Gastrocnemius medialis (tissue), 4 donors: ENCODE results near the gene MARK2. TPM values are rescaled to one million over a fixed set of nuclear protein-coding genes. Genes with fewer than 3 reads are reported as not detected.
A peak's percentile ranks its signal among the peaks of the same experiment; 100 is the strongest.
"Not testable (repeated sequence)": the region's sequence is repeated elsewhere in the genome, so short reads cannot be mapped to it uniquely, and the experiment has no call there.

ENCODE experiments used
- ATAC-seq, 2 donors: fragments of 150-250 bp; one replicate each; pipeline ENCODE4 v1.9.1; 2016
- DNase-seq, 2 donors: peaks; one replicate each; pipeline ENCODE4 v3.0.0-alpha.2; 2019
- H3K27ac ChIP-seq, 4 donors: fragments of 200-600 bp; sonication (generic); 1 replicate in 1 of 4; 2 replicates in 3 of 4; pipeline ENCODE4 v1.5.1; 2016 to 2018; ENCODE audit warnings: mild to moderate bottlenecking in 2 of 4, moderate library complexity in 1 of 4
- H3K27me3 ChIP-seq, 3 donors: fragments of 200-600 bp; sonication (generic) in 2 of 3; 1 replicate in 1 of 3; 2 replicates in 2 of 3; pipeline versions ENCODE4 v1.5.1 to v1.6.0; 2016 to 2019; ENCODE audit warnings: mild to moderate bottlenecking in 1 of 3, moderate library complexity in 1 of 3
- H3K36me3 ChIP-seq, 2 donors: fragments of 200-600 bp; sonication (generic) in 1 of 2; one replicate each; pipeline ENCODE4 v1.5.1; 2017 to 2018
- H3K4me1 ChIP-seq, 2 donors: fragments of 200-600 bp; sonication (generic) in 1 of 2; one replicate each; pipeline ENCODE4 v1.5.1; 2016 to 2017; ENCODE audit warnings: mild to moderate bottlenecking in 2 of 2
- H3K4me3 ChIP-seq, 4 donors: fragments of 200-600 bp; sonication (generic) in 3 of 4; 1 replicate in 1 of 4; 2 replicates in 3 of 4; pipeline ENCODE4 v1.5.1; 2016 to 2019; ENCODE audit warnings: mild to moderate bottlenecking in 2 of 4
- H3K9me3 ChIP-seq, 3 donors: fragments of 200-600 bp; sonication (generic) in 2 of 3; 1 replicate in 1 of 3; 2 replicates in 2 of 3; pipeline ENCODE4 v1.5.1; 2016 to 2019
- POLR2A ChIP-seq, 2 donors: fragments of 450-650 bp; IDR thresholded peaks; one replicate each; pipeline ENCODE4 v1.6.1; 2017; ENCODE audit warnings: antibody characterized with exemption in 2 of 2, mild to moderate bottlenecking in 2 of 2, moderate library complexity in 2 of 2
- in situ Hi-C, 4 donors: fragments of 200-750 bp; cut with MboI; loops; one replicate each; pipeline versions ENCODE4 v1.15.0 to v1.8.0; 2017; ENCODE audit warnings: low sequenced_read_pairs in 4 of 4
- intact Hi-C: fragments of 100-400 bp; cut with DNase I; formaldehyde crosslinking; loops from one replicate; pipeline ENCODE4 v1.15.1; 2023; ENCODE audit warnings: low total_unique reads
- total RNA-seq, 4 donors: library from RNA; depleted of rRNA; stranded (reverse); fragments of >200 nt; gene quantifications; one replicate each; pipeline versions ENCODE4 v1.1.0 to v1.2.3, GENCODE V29; 2016
- TF ChIP-seq, protein P1 (sequence below), 5 experiments: fragments of 450-650 bp in 3 of 5; fragments of 200-600 bp in 2 of 5; sonication (generic) in 2 of 5; IDR thresholded peaks in 4 of 5; conservative IDR thresholded peaks in 1 of 5; 1 replicate in 4 of 5; 2 replicates in 1 of 5; pipeline ENCODE4 v1.5.1; 2016 to 2019; ENCODE audit warnings: antibody characterized with exemption in 5 of 5, mild to moderate bottlenecking in 3 of 5, moderate library complexity in 3 of 5

MARK2 gene
- total RNA-seq, 4 donors from 2014 or later = 17.8 to 37.2 (median 30.3) TPM

DNA sequence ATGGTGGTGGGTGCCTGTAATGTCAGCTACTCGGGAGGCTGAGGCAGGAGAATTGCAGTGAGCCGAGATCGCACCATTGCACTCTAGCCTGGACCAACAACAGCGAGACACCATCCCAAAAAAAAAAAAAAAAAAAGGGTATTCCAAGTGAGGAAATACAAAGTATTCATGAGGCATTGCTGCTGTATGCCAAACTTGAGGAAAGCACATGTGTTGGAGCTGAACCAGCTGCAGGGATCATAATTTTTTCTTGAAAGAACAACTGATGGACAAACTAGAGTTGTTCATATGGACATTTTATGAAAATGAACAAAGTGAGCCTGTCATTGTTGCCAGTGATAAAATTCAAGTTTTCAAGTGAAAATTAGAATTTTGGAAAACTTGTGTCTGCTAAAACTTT is 15.8 kb downstream of the MARK2 start:
- no peak for DNase-seq
- intact Hi-C loops (no loop called here), in situ Hi-C loops (no loop called here)
- Histone ChIP-seq H3K27me3 (no peaks in the 10 kb centered on the region), H3K4me3 (no peak overlapping the region), H3K9me3 (no peaks in the 10 kb centered on the region), H3K4me1 (peaks cover 20% of the 10 kb centered on the region in 2 donors), H3K36me3 (no peaks in the 10 kb centered on the region), H3K27ac (no peak overlapping the region)
- ATAC-seq = no peak
- TF ChIP-seq, protein P1, sequence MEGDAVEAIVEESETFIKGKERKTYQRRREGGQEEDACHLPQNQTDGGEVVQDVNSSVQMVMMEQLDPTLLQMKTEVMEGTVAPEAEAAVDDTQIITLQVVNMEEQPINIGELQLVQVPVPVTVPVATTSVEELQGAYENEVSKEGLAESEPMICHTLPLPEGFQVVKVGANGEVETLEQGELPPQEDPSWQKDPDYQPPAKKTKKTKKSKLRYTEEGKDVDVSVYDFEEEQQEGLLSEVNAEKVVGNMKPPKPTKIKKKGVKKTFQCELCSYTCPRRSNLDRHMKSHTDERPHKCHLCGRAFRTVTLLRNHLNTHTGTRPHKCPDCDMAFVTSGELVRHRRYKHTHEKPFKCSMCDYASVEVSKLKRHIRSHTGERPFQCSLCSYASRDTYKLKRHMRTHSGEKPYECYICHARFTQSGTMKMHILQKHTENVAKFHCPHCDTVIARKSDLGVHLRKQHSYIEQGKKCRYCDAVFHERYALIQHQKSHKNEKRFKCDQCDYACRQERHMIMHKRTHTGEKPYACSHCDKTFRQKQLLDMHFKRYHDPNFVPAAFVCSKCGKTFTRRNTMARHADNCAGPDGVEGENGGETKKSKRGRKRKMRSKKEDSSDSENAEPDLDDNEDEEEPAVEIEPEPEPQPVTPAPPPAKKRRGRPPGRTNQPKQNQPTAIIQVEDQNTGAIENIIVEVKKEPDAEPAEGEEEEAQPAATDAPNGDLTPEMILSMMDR (IDR thresholded peaks at IDR 0.05 in 4 of 5, conservative IDR thresholded peaks at IDR 0.05 in 1 of 5) = no peak
- TF ChIP-seq POLR2A (IDR thresholded peaks at IDR 0.05) = no peak

DNA sequence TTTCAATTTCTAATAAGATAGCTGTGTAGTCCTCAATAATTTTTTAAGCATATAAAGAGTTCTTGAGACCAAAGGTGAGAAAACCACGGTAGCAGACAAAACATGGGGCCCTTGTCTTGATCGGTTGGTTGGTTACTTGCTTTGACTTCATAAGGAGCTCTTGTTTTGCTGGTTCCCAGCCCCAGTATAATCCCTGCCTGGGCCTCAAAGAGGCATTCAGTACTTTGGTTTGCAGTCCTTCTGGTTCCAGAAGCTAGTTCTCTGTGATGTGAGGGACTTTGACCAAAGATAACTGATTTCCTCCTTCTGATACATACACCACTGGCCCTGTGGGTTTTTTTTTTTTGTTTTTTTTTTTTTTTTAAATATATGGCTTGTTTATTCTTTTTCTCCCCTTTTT is 17.1 kb downstream of the MARK2 start:
- Histone ChIP-seq H3K27ac (no peak overlapping the region), H3K27me3 (no peaks in the 10 kb centered on the region), H3K36me3 (no peaks in the 10 kb centered on the region), H3K9me3 (no peaks in the 10 kb centered on the region), H3K4me1 (peaks cover 20% of the 10 kb centered on the region in 2 donors), H3K4me3 (no peak overlapping the region)
- ATAC-seq = no peak
- in situ Hi-C loops = no loop called here
- intact Hi-C loops = no loop called here
- DNase-seq = no peak
- TF ChIP-seq POLR2A (IDR thresholded peaks at IDR 0.05) = no peak

DNA sequence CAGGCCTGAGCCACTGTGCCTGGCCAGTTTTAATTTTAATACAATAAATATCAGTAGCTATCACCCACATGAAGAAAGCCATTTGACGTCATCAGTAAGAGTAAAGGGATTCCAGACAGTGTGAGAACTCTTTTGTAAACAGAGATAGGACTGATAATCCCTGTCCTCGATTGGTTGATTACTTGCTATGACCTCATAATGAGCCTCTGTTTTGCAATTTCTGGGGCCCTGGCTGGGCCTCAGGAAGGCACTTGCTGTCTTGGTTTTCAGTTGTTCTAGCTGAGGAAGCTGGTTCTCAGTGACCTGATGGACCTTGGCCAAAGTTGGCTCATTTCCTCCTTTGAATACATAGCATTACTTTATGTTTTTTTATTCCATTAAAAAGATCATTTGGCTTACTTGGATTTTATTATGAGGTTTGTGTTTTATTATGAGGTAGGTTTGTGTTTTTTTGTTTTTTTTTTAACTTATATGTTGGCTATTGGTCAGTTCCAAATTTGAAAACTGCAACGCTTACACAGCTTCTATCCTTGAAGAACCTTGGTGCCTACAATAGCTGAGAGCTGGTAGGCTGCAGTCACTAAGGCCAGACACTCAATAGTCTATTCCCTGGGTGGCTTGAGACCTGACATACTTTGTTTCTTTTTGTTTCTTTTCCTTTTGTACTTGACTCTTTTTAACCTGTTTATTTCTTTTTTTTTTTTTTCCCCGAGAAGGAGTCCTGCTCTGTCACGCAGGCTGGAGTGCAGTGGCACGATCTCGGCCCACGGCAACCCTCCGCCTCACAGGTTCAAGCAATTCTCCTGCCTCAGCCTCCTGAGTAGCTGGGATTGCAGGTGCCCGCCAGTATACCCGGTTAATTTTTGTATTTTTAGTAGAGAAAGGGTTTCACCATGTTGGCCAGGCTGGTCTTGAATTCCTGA is 20.0 kb downstream of the MARK2 start:
- Histone ChIP-seq H3K4me1 (peaks cover 15 to 20% of the 10 kb centered on the region in 2 donors), H3K4me3 (no peak overlapping the region), H3K9me3 (no peaks in the 10 kb centered on the region), H3K36me3 (peaks cover 0 to 8% of the 10 kb centered on the region in 2 donors), H3K27ac (peak overlapping the region; percentile 22 to 80 (median 62)), H3K27me3 (no peaks in the 10 kb centered on the region)
- DNase-seq = peak in 1 of 2 donors; percentile 59
- in situ Hi-C loops (no loop called here), intact Hi-C loops (no loop called here)
- peak; percentile 63 to 89 for ATAC-seq
- TF ChIP-seq, protein P1 (IDR thresholded peaks at IDR 0.05 in 4 of 5, conservative IDR thresholded peaks at IDR 0.05 in 1 of 5) = no peak
- TF ChIP-seq POLR2A (IDR thresholded peaks at IDR 0.05) = no peak

DNA sequence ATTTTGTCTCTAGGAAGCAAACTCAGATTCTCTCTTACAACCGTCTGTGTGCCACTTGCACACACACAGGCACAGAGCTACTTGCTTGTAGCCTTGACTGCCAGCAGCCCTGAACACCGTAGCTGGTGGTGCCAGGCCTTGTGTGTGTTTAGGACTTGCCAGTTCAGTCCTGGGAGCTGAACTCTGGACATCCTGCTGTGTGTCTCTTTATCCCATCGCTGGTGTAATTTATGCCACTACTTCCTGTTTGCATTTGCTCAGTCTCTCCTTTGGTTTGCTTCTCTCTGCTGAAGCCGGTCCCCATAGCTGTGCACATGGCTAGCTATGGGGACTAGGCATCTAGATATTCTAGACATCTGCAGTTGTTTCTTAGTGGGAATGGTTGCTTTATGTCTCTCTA is 24.0 kb downstream of the MARK2 start:
- no peaks in the 10 kb centered on the region for H3K9me3 ChIP-seq
- H3K27ac ChIP-seq = no peak overlapping the region
- TF ChIP-seq POLR2A (IDR thresholded peaks at IDR 0.05) = no peak
- TF ChIP-seq, protein P1 (IDR thresholded peaks at IDR 0.05 in 4 of 5, conservative IDR thresholded peaks at IDR 0.05 in 1 of 5) = no peak
- H3K4me1 ChIP-seq = peaks cover 23 to 24% of the 10 kb centered on the region in 2 donors
- H3K36me3 ChIP-seq = peaks cover 0 to 8% of the 10 kb centered on the region in 2 donors
- DNase-seq = no peak
- H3K27me3 ChIP-seq = no peaks in the 10 kb centered on the region
- in situ Hi-C loops = no loop called here
- no peak for ATAC-seq
- H3K4me3 ChIP-seq = no peak overlapping the region
- intact Hi-C loops = no loop called here

DNA sequence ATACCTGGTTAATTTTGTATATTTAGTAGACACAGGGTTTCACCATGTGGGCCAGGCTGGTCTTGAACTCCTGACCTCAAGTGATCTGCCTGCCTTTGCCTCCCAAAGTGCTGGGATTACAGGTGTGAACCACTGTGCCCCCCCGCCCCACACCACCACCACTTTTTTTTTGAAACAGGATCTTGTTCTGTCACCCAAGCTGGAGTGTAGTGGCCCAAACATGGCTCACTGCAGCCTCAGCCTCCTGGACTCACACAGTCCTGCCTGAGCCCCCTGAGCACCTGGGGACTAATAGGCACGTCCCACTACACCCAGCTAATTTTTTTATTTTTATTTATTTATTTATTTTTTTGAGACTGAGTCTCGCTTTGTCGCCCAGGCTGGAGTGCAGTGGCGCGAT is 24.7 kb downstream of the MARK2 start:
- intact Hi-C loops, H3K27me3 ChIP-seq, ATAC-seq, H3K27ac ChIP-seq, H3K4me3 ChIP-seq, DNase-seq, in situ Hi-C loops, H3K36me3 ChIP-seq, H3K9me3 ChIP-seq: not testable (repeated sequence)
- H3K4me1 ChIP-seq = peaks cover 22 to 23% of the 10 kb centered on the region in 2 donors
